Fibroblast of skin of right biceps (primary cell): ENCODE results near the gene ZBTB7B.

Source experiments
- DNase-seq: peaks from one replicate; pipeline ENCODE4 v3.0.0-alpha.2; 2013

The ZBTB7B gene

DNA sequence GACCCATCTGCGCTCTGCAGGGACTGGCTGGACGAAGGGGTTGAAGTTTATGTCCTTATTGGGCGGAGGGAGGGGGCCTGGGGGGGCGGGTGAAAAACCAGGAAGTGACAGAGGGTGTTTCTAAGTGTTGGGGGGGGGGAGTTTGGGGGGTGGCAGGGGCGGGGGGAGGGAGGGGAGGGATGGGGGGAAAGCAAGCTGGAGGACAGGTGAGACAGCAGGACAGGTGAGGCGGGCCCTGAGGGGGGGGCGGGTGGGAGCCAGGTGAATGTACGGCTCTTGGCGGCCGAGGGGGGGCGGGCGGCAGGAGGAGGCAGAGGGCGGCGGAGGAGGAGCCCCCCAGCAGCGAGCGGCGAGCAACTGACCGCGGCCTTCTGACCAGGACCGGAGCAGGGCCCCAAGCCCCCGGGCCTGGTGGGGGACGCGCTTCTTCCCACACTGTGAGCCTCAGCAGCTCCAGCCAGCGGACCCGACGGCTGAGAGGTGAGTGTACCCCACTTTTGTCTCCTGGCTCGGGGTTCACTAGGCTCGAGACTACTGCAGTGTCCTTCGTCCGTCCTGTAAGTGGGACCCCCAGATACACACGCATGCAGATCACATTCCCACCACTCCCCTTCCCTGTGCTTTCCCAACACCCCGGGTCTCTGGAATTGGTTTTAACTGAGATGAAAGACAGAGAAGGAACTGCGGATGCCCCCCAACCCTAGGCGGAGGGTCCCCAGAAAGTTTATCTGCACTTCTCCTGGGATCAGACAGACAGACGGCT, at the start of gene ZBTB7B:
TSS of gene ZBTB7B (plus strand) at position 339 of the 763 bp plus-strand sequence. CDS start 11,859 bp downstream, outside the sequence.
- DNase-seq = peak; percentile 13

GRCh38 chr1:154953611-154954038, 49.0 kb upstream of the ZBTB7B start:
- DNase-seq = no peak

DNA sequence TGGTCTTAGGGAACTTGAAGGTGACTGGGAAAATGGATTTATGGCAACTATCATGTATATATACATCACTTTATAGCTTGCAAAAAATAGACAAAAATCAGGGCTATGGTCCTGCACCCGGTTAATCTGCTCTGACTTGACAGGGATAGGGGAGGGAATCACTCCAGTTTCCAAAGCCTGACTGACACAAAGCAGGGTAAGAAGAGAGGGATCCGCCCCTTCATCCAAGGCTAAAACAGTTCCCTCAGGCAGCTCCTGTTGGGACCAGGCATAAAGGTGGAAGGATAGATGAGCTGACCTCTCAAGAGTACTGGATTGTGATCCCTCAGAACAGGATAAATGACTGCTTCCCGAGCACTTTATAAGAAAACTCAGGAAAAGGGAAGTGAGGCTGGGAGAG, 48.1 kb upstream of the ZBTB7B start:
- no peak for DNase-seq

- DNase-seq = peak; percentile 61
Measured at GRCh38 chr1:154955039-154955717, 47.4 kb upstream of the ZBTB7B start.

DNA sequence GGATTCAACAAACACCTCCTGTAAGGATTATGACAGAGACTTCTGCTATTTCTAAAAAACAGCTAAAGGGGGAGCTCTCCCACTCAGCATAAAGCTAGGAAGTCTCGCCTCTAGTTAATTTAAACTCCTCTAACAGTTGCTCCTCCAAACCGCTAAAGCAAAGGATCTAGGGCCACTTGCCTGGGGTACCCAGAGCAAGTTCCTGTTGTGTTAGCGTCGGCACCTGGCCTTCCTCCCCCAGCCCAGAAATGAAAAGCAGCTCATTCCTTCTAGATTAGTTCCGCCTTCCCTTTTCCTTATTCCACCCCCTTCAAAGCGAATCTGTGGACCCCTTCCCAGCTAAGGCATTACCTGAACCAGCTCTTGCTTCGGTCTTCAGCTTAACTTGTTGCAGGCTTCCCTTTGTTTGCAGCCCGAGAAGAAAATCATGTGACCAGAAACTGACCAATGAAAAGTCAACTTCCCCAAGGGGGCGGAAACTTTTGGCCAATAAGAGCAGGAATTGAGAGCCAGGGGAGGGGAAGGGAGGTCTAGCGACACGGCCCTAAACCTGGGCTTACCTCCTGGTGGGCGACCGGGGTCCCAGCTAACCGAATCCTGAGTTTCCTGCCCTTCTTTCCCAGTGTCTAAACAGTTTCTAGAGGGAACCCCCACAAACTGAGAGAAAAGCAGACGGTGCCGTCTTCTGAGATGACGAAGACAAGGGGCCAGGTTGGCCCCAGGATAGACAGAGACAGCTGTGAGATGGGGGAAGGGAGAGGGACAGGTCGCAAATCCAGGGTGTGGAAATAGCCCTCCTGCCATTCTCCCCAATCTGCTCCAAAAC, 46.7 kb upstream of the ZBTB7B start, which contains the start of gene PBXIP1:
TSS of gene PBXIP1 (minus strand) at position 382 of the 826 bp plus-strand sequence. CDS start 2,378 bp downstream, outside the sequence.
- peak; percentile 90 for DNase-seq

DNA sequence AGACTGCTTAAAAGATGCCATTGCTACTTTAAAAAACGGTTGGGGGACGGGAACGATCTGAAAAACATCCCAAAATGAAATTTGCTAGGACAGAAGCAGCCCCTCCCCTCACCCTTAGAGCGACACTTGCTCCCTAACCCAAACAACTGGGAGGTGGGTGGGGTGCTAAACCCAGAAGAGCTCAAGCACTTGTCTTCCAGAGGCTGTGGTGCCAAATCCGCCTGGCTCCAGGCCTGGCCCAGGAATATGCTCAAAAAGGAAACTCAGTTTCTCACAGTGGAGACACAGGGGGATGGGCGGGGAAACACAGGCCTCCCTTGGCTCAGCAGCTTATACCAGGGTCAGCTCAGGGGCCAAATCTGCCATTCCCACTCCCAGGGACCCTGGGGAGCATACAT, 46.1 kb upstream of the ZBTB7B start:
- no peak for DNase-seq

GRCh38 chr1:154957091-154957657, 45.4 kb upstream of the ZBTB7B start:
- no peak for DNase-seq

- no peak for DNase-seq
Measured at GRCh38 chr1:154958036-154958435, 44.6 kb upstream of the ZBTB7B start.

DNA sequence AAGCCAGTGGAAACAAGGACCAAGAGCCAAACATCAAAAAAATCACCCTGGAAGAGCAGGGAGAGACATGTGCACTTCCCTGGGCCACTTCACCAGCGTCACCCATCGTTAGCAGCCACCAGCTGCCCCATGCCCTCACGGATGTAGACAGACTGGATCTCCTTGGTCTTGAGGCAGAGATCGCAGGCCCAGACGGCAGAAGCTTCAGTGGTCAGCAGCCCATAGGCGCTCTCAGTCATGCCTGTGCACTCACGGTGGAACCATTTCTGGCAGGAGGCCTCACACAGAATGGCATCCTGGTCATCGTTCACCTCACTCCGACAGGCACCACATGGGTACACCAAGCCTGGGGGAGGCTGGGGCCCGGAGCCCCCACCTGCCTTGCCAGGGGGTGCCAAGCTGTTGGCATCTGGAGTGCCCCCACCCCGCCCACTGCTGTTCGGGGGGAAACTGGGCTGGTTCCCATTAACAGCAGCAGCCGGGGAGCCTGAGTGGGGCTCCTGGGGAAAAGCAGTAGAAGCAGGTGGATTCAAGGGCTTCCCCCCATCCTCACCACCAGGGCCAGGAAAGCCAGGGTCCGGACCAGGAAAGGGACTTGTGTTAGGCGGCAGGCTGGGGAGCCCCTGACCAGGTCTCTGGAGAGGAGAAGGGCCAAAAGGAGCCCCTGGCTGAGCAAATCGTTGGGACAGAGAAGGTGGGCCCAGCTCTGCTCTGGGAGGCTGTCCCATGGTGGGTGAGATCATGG, 43.7 kb upstream of the ZBTB7B start:
- DNase-seq = no peak

GRCh38 chr1:154959426-154959780, 43.2 kb upstream of the ZBTB7B start:
- DNase-seq = no peak

- DNase-seq = no peak
Measured at GRCh38 chr1:154960446-154961136, 42.0 kb upstream of the ZBTB7B start.

DNA sequence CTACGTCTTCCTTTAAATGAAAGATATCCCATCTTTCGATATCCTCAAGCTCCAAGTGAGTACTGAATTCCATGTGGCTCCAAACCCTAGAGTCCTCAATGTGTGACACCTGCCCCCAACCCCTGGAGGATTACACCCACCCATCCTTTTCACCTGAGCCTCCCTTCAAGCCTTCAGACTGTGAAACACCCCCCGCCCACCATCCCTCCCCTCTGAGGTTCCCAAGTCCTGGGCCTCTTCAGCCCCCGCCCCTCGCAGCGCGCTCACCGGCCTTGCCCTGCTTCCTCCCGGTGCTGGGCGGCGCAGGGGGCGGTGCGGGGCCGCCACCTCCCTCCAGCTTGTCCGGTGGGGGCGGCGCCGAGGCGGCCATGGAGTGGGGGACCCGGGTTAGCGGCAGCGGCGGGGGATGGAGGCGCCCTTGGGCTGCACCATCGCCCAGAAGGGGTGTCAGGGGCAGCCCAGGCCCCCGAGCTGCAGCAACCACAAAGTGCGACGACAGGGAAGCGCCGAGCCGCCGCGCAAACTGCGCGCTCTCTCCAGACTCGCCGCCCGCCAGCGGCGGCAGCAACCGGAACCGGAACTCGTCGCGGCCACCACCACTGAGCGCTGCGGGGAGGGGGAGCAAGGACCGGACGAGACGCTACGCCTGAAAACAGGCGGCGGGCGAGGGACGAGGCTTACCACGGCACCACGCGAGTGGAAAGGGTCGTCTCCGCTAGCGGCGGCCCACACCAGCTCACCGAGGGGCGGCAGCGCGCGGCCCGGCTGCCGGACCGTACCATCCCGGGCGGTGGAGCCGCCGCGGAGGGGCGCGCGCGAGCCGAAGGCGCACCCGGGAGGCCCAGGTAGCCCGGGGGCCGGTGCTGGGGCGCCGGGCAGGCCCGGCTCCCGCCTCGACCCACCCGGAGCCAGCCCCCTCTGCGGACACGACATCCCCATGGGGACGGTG, 41.1 kb upstream of the ZBTB7B start, which contains the start of gene PYGO2:
TSS of gene PYGO2 (minus strand) at position 576 of the 949 bp plus-strand sequence. CDS start at position 370, 206 bp downstream.
- peak; percentile 81 for DNase-seq

GRCh38 chr1:154962156-154962749, 40.3 kb upstream of the ZBTB7B start:
- no peak for DNase-seq

DNA sequence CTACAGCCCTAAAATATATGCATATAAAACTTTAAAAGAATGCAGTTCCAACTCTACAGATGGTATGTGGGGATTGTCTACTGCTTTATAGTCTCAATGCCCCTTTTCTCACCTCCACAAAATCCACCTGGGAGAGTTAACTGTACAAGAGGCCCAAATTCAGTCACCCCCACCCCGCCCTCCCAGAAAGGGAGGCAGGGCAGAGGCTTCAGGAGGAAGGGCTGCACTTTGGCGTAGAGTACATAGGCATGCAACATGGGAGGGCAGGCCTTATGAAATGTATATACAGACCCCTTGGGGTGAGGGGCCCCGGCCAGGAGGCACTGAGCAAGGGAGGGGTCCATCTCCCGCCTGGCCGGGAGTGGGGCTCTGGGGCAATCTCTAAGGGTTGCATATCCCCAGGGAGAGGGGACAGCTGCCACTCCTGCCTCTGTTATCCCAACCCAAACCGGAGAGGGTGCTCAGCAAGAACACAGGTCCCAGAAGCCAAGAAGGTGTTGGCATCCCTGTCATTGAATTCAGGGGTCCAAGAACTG, 39.7 kb upstream of the ZBTB7B start:
- DNase-seq = no peak

DNA sequence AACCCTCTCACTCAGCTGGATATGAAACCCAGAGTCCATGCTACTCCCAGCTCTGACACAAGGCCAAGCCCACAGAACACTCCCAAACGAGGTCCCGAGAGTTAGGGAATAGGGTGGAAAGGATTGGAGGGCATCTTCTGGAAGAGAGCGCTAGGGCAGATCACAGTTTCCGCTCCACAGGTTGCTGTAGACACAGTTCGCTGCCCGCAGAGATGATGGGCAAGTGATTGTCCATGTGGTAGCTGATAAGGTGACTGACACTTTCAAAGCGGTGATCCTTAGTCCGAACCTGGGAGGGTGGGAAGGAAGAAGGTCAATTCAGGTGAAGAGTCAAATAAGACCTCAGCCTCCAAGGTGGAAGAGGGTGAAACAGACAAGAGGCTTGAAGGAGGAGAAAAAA, 39.0 kb upstream of the ZBTB7B start:
- DNase-seq = no peak

DNA sequence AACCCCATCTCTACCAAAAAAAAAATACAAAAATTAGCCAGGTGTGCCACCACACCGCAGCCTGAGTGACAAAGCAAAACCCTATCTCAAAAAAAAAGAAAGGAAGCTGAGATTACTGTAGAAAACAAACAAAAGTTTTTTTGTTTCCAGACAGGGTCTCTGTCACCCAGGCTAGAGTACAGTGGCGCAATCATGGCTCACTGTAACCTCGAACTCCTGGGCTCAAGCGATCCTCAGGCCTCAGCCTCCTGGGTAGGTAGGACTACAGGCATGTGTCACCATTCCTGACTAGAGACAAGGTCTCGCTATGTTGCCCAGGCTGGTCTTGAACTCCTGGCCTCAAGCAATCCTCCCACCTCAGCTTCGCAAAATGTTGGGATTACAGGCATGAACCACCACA, 38.2 kb upstream of the ZBTB7B start:
- no peak for DNase-seq

- no peak for DNase-seq
Measured at GRCh38 chr1:154966111-154966510, 36.5 kb upstream of the ZBTB7B start.

GRCh38 chr1:154967331-154967950, 35.2 kb upstream of the ZBTB7B start:
- no peak for DNase-seq

DNA sequence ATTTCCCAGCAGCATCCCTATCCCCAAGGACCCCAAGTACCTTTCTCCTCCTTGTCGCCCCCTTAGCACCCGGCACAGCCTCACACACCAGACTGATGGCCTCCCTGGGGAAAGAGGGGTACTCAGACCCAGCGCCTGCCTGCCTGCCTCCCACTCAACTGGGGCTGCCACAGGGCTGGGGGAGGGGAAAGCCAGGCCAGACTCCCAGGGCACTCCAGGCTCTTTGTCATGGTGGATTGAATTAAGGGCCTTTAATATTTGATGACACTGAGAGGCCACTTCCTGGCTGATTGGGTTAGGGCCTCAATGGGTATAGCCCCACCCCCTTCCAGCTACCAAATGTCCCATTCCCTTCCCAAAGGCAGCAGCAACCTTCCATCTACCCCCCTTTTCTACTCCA, 33.9 kb upstream of the ZBTB7B start:
- DNase-seq = no peak
